ENCODE measurements around the gene VILL.
"Not testable (repeated sequence)": the region's sequence is repeated elsewhere in the genome, so short reads cannot be mapped to it uniquely, and the experiment has no call there.

The VILL gene

GRCh38 chr3:37986479-37987314 is 3.9 kb upstream of the VILL start:
- FAIRE-seq: no peak

GRCh38 chr3:37987315-37987697 is 3.3 kb upstream of the VILL start:
- DNase-seq (ENCODE audit: insufficient read length, low spot score): no peak
- no peak for TF ChIP-seq POLR2A (IDR thresholded peaks at IDR 0.05; ENCODE audit: low read depth, low read length)
- FAIRE-seq: no peak

More at GRCh38 chr3:37986479-37987314, 3.9 kb upstream of the VILL start:
- TF ChIP-seq POLR2A (IDR thresholded peaks at IDR 0.05; ENCODE audit: low read depth, low read length): no peak
- no peak for DNase-seq (ENCODE audit: insufficient read length, low spot score)

DNA sequence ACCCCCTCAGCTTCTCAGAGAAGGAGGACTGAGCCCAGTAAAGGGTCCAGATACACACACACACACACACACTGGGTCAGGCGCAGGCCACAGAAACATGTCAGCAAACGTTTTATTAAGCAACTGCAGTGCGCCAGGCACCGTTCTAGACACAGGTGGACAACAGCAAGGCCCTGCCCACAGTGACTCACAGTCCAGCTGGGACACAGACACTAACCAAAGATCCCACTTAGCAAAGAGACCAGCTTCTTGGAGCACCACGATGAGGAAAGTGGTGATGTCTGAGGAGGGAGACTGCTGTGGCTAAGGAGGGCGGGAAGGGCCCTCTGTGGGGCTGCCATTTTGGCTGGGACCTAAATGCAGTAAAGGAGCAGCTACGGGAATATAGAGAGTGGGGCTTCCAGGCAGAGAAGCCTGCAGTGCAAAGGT is 2.8 kb upstream of the VILL start:
- no peak for TF ChIP-seq POLR2A (IDR thresholded peaks at IDR 0.05; ENCODE audit: low read depth, low read length)
- FAIRE-seq: no peak
- DNase-seq (ENCODE audit: insufficient read length, low spot score): no peak

DNA sequence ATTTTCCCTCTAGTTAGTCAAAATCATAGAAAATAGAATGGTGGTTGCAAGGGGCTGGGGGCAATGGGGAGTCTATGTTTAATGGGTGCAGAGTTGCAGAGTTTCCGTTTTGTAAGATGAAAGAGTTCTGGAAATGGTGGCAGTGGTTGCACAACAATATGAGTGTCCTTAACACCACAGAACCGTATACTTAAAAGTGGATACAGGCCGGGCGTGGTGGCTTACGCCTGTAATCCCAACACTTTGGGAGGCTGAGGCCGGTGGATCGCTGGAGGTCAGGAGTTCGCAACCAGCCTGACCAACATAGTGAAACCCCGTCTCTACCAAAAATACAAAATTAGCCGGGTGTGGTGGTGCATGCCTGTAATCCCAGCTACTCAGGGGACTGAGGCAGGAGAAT is 2.2 kb upstream of the VILL start:
- not testable (repeated sequence) for FAIRE-seq; DNase-seq (ENCODE audit: insufficient read length, low spot score)

GRCh38 chr3:37988931-37989525 is 1.6 kb upstream of the VILL start:
- no peak for TF ChIP-seq POLR2A (IDR thresholded peaks at IDR 0.05; ENCODE audit: low read depth, low read length)
- FAIRE-seq: no peak
- DNase-seq (ENCODE audit: insufficient read length, low spot score): no peak

GRCh38 chr3:37989821-37990480 is 635 bp upstream of the VILL start:
- FAIRE-seq (no peak), DNase-seq (ENCODE audit: insufficient read length, low spot score) (no peak)
- no peak for TF ChIP-seq POLR2A (IDR thresholded peaks at IDR 0.05; ENCODE audit: low read depth, low read length)

DNA sequence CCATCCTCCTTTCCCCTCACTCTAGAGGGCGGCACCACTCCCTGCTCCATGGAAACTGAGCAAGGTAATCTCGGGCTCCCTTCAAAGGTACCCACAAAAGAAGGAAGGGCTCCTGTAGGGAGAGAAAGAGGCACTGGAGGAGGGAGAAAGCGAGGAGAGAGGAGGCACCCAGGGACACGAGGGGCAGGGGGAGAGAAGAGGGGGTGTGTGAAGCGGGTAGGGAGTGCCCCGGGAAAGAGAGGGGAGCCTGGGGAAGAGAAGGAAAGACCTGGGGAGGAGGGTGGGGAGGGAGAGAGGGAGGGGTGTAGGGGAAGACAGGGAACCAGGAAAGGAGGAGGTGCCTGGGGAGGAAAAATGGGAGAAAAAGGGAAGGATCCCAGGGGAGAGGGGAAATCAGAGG is 523 bp downstream of the VILL start:
- DNase-seq (ENCODE audit: insufficient read length, low spot score) (no peak), FAIRE-seq (no peak)
- TF ChIP-seq POLR2A (IDR thresholded peaks at IDR 0.05; ENCODE audit: low read depth, low read length): no peak

GRCh38 chr3:37991823-37992222 is 1.2 kb downstream of the VILL start:
- DNase-seq (ENCODE audit: insufficient read length, low spot score): no peak
- FAIRE-seq: no peak
- no peak for TF ChIP-seq POLR2A (IDR thresholded peaks at IDR 0.05; ENCODE audit: low read depth, low read length)

DNA sequence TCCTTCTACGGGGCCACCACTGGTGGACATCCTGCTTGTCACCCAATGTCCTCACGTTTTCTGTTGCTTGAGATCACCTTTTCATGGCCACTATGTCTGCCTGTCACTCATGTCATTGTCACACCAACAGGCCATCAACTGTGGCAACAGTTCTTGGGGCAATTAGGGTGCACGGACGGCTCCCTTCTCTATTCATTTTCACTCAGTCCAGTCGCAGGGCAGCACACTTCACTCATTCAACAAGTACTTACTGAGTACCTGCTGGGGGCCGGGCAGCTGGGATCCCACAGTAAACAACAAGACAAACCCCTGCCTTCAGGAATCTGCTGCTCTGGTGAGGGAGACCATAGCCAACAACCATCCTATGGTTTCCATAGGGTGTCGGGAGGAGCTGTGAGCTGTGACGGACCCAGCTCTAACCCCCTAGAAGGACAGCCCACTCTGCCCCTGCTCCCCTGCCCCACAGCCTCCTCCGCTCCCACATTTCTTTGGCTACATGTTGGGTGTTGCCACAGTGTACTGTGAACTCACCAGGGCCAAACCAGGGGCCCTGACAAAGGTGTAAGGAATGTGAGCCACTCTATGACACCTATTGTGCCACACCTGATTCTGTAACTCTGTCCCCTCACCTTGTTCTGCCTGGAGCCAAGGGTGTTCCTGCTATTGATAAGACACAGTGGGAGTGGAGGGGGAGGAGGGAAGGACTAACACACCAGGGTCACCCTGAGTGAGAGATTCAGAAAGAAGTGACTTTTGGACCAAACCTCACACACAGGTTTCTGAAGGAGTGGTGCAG is 1.9 kb downstream of the VILL start:
- FAIRE-seq (no peak), DNase-seq (ENCODE audit: insufficient read length, low spot score) (no peak)
- no peak for TF ChIP-seq POLR2A (IDR thresholded peaks at IDR 0.05; ENCODE audit: low read depth, low read length)

GRCh38 chr3:37993067-37993455 is 2.5 kb downstream of the VILL start:
- no peak for TF ChIP-seq POLR2A (IDR thresholded peaks at IDR 0.05; ENCODE audit: low read depth, low read length)
- DNase-seq (ENCODE audit: insufficient read length, low spot score) (no peak), FAIRE-seq (no peak)

DNA sequence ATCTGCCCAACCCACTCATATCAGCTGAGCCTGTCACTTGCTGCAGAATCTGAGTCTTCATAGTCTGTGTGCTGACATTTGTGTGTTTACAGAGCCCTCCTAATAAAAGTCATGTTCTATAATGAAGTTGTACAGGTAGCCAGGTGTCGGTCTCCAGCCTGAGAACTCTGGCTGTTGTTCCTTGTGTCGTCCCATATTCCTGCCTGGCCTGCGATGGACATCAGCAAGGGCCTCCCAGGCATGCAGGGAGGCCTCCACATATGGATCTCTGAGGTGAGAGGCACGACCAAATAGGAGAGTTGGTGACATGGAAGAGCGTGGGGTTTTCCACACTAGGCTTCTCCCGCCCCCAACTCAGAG is 2.9 kb downstream of the VILL start:
- TF ChIP-seq POLR2A (IDR thresholded peaks at IDR 0.05; ENCODE audit: low read depth, low read length): no peak
- FAIRE-seq (no peak), DNase-seq (ENCODE audit: insufficient read length, low spot score) (no peak)

GRCh38 chr3:37993820-37994638 is 3.4 kb downstream of the VILL start:
- DNase-seq (ENCODE audit: insufficient read length, low spot score) (no peak), FAIRE-seq (no peak)
- peak; percentile 30; the same call in 1 of the 2 replicates for TF ChIP-seq POLR2A (IDR thresholded peaks at IDR 0.05; ENCODE audit: low read depth, low read length)

DNA sequence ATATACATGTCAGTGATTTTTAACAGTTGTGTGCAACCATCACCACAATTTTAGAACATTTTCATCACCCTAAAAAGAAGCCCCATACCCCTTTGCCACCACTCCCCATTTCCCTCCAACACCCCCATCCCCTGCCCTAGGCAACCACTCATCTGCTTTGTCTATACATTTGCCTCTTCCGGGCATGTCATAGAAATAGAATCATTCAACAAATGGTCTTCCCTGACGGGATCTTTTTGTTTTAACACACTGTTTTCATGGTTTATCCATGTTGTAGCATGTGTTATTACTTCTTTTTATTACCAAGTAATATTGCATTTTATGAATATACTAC is 4.0 kb downstream of the VILL start:
- FAIRE-seq: no peak
- DNase-seq (ENCODE audit: insufficient read length, low spot score): no peak
- no peak for TF ChIP-seq POLR2A (IDR thresholded peaks at IDR 0.05; ENCODE audit: low read depth, low read length)
